Liver (tissue), 3 donors: ENCODE data around the gene PKP4.
"Not testable (repeated sequence)": the region's sequence is repeated elsewhere in the genome, so short reads cannot be mapped to it uniquely, and the experiment has no call there.

Experiments used
- CTCF ChIP-seq: fragments of 150-350 bp; IDR thresholded peaks from 2 replicates; pipeline ENCODE4 v1.5.1; 2017; ENCODE audit warnings: improper control_type of control experiment, low read depth, low read length; ENCODE audit not compliant: missing input control
- GABPA ChIP-seq, 2 donors: IDR thresholded peaks in 1 of 2; conservative IDR thresholded peaks in 1 of 2; 2 replicates each; pipeline ENCODE4 v1.6.1; 2016; ENCODE audit warnings: antibody characterized with exemption in 2 of 2, mild to moderate bottlenecking in 1 of 2, moderate library complexity in 1 of 2
- JUND ChIP-seq, 2 donors: IDR thresholded peaks; 2 replicates each; pipeline ENCODE4 v1.6.1; 2016; ENCODE audit warnings: antibody characterized with exemption in 2 of 2
- MAX ChIP-seq: IDR thresholded peaks from 2 replicates; pipeline ENCODE4 v1.6.1; 2016; ENCODE audit warnings: antibody characterized with exemption
- RAD21 ChIP-seq, 2 donors: IDR thresholded peaks; 2 replicates each; pipeline ENCODE4 v1.6.1; 2016; ENCODE audit warnings: antibody characterized with exemption in 2 of 2, mild to moderate bottlenecking in 2 of 2
- REST ChIP-seq: IDR thresholded peaks from 2 replicates; pipeline ENCODE4 v1.6.1; 2016; ENCODE audit warnings: antibody characterized with exemption, mild to moderate bottlenecking
- RXRA ChIP-seq, 2 donors: IDR thresholded peaks; 2 replicates each; pipeline ENCODE4 v1.6.1; 2017 to 2018; ENCODE audit warnings: antibody characterized with exemption in 2 of 2, mild to moderate bottlenecking in 1 of 2
- SP1 ChIP-seq: IDR thresholded peaks from 2 replicates; pipeline ENCODE4 v1.6.1; 2018; ENCODE audit warnings: antibody characterized with exemption, mild to moderate bottlenecking
- TAF1 ChIP-seq: conservative IDR thresholded peaks from 2 replicates; pipeline ENCODE4 v1.6.1; 2016; ENCODE audit warnings: antibody characterized with exemption, mild to moderate bottlenecking
- YY1 ChIP-seq: IDR thresholded peaks from 2 replicates; pipeline ENCODE4 v1.6.1; 2016; ENCODE audit warnings: antibody characterized with exemption, mild to moderate bottlenecking
- donor health status: healthy.
- donor health status: healthy.

- TF ChIP-seq CTCF; YY1; GABPA (IDR thresholded peaks at IDR 0.05 in 1 of 2, conservative IDR thresholded peaks at IDR 0.05 in 1 of 2); REST; TAF1: not testable (repeated sequence)
- TF ChIP-seq MAX (peak; percentile 70), SP1 (peak; percentile 37), RAD21 (IDR thresholded peaks at IDR 0.05) (peak; percentile 13 to 24), JUND (IDR thresholded peaks at IDR 0.05) (peak; percentile 14 to 29), RXRA (IDR thresholded peaks at IDR 0.05) (peak; percentile 89)
Measured at GRCh38 chr2:158695744-158696143, 239.0 kb downstream of the PKP4 start.
